Activated CD4-positive, alpha-beta T cell treated with anti-CD3 and anti-CD28 coated beads for 24 hours (primary cell): Measurements from ENCODE around the gene FRMD5.
"Not testable (repeated sequence)": the region's sequence is repeated elsewhere in the genome, so short reads cannot be mapped to it uniquely, and the experiment has no call there.

Experiments
- DNase-seq, 2 donors: peaks; one replicate each; pipeline ENCODE4 v3.0.0-alpha.2; 2020; ENCODE audit warnings: low read depth in 2 of 2

Gene FRMD5

GRCh38 chr15:44033894-44034293 is 161.2 kb downstream of the FRMD5 start:
- DNase-seq, result no peak

- DNase-seq, result not testable (repeated sequence)
Observed at GRCh38 chr15:44032820-44033219, 162.3 kb downstream of the FRMD5 start.

GRCh38 chr15:44029940-44030568 is 165.0 kb downstream of the FRMD5 start:
- no peak for DNase-seq

GRCh38 chr15:44029003-44029402 is 166.1 kb downstream of the FRMD5 start:
- DNase-seq, result no peak

GRCh38 chr15:44028349-44028748 is 166.7 kb downstream of the FRMD5 start:
- no peak for DNase-seq

- no peak for DNase-seq
Observed at GRCh38 chr15:44024155-44024554, 170.9 kb downstream of the FRMD5 start.

- DNase-seq, result no peak
Observed at GRCh38 chr15:44023176-44023575, 171.9 kb downstream of the FRMD5 start.

GRCh38 chr15:44018151-44018550 is 176.9 kb downstream of the FRMD5 start:
- no peak for DNase-seq

- no peak for DNase-seq
Observed at GRCh38 chr15:44015545-44016305, 179.3 kb downstream of the FRMD5 start.

GRCh38 chr15:44011238-44011854 is 183.7 kb downstream of the FRMD5 start:
- no peak for DNase-seq

GRCh38 chr15:44010089-44010488 is 185.0 kb downstream of the FRMD5 start:
- no peak for DNase-seq

GRCh38 chr15:44009038-44009437 is 186.0 kb downstream of the FRMD5 start:
- no peak for DNase-seq

- not testable (repeated sequence) for DNase-seq
Observed at GRCh38 chr15:44000248-44000647, 194.8 kb downstream of the FRMD5 start.

- DNase-seq, result no peak
Observed at GRCh38 chr15:43998607-43999006, 196.5 kb downstream of the FRMD5 start.

GRCh38 chr15:43991206-43991605 is 203.9 kb downstream of the FRMD5 start:
- DNase-seq, result no peak

- no peak for DNase-seq
Observed at GRCh38 chr15:43989938-43990337, 205.1 kb downstream of the FRMD5 start.

- no peak for DNase-seq
Observed at GRCh38 chr15:43988900-43989299, 206.2 kb downstream of the FRMD5 start.

- DNase-seq, result no peak
Observed at GRCh38 chr15:43987924-43988323, 207.1 kb downstream of the FRMD5 start.

- DNase-seq, result no peak
Observed at GRCh38 chr15:43985976-43986680, 208.9 kb downstream of the FRMD5 start.

GRCh38 chr15:43981576-43981975 is 213.5 kb downstream of the FRMD5 start:
- DNase-seq, result no peak

GRCh38 chr15:43977072-43977884 is 217.8 kb downstream of the FRMD5 start:
- peak; percentile 7 to 57 for DNase-seq
